NCI-H1436 (cell line): ENCODE measurements around the gene ST6GALNAC2.

Experiments used
- DNase-seq: peaks from one replicate; lab custom pipeline; 2025; lab: John Stamatoyannopoulos, UW

The ST6GALNAC2 gene

GRCh38 chr17:76556765-76557367 lies 28.8 kb downstream of the ST6GALNAC2 start:
- no peak for DNase-seq

GRCh38 chr17:76554131-76554530 lies 31.5 kb downstream of the ST6GALNAC2 start:
- DNase-seq = no peak

GRCh38 chr17:76553178-76553908 lies 32.3 kb downstream of the ST6GALNAC2 start:
- DNase-seq = no peak

GRCh38 chr17:76551685-76552084 lies 34.0 kb downstream of the ST6GALNAC2 start:
- DNase-seq = no peak

- DNase-seq = no peak
These were observed 34.7 kb downstream of the ST6GALNAC2 start for GRCh38 chr17:76550712-76551615.

GRCh38 chr17:76549539-76549938 lies 36.1 kb downstream of the ST6GALNAC2 start:
- no peak for DNase-seq

GRCh38 chr17:76549215-76549518 lies 36.5 kb downstream of the ST6GALNAC2 start:
- DNase-seq = no peak

- no peak for DNase-seq
These were observed 37.1 kb downstream of the ST6GALNAC2 start for GRCh38 chr17:76548378-76549214.

- no peak for DNase-seq
These were observed 37.9 kb downstream of the ST6GALNAC2 start for GRCh38 chr17:76547642-76548202.

- DNase-seq = peak; percentile 80
These were observed 38.4 kb downstream of the ST6GALNAC2 start for GRCh38 chr17:76547183-76547641.

GRCh38 chr17:76546556-76547182 lies 39.0 kb downstream of the ST6GALNAC2 start:
- no peak for DNase-seq

- no peak for DNase-seq
These were observed 39.6 kb downstream of the ST6GALNAC2 start for GRCh38 chr17:76545918-76546555.

GRCh38 chr17:76544546-76545365 lies 40.9 kb downstream of the ST6GALNAC2 start:
- no peak for DNase-seq

- DNase-seq = no peak
These were observed 41.7 kb downstream of the ST6GALNAC2 start for GRCh38 chr17:76543826-76544545.

GRCh38 chr17:76543482-76543825 lies 42.2 kb downstream of the ST6GALNAC2 start:
- no peak for DNase-seq

- DNase-seq = no peak
These were observed 42.7 kb downstream of the ST6GALNAC2 start for GRCh38 chr17:76542984-76543383.

GRCh38 chr17:76542566-76542971 lies 43.1 kb downstream of the ST6GALNAC2 start:
- DNase-seq = no peak

GRCh38 chr17:76541739-76542454 lies 43.8 kb downstream of the ST6GALNAC2 start:
- no peak for DNase-seq
